ENCODE data around the gene ARID4B. TPM values are rescaled to one million over a fixed set of nuclear protein-coding genes. Genes with fewer than 3 reads are reported as not detected.
"Not testable (repeated sequence)": the region's sequence is repeated elsewhere in the genome, so short reads cannot be mapped to it uniquely, and the experiment has no call there.

ARID4B gene
- total and polyA plus RNA-seq, 2 donors (not counting 1 experiment from before 2014, with no cell fraction given): 15.3 to 42.4 TPM

GRCh38 chr1:235206533-235207208 is 121.3 kb downstream of the ARID4B start:
- Histone ChIP-seq H3K4me1 (ENCODE audit: control insufficient read depth, extremely low read depth, insufficient read depth, low read length) (no peaks in the 10 kb centered on the region), H3K4me3 (replicated peaks in 1 of 4; ENCODE audit: control extremely low read depth in 1 of 4, insufficient read depth in 1 of 4, low read depth in 3 of 4, low read length in 4 of 4) (no peak overlapping the region), H3K9me3 (ENCODE audit: control insufficient read depth, insufficient read depth, low read depth, low read length) (no peaks in the 10 kb centered on the region), H3K27me3 (ENCODE audit: control insufficient read depth, insufficient read depth, low read length) (no peaks in the 10 kb centered on the region), H3K27ac (ENCODE audit: insufficient read depth, low read length) (no peak overlapping the region), H3K36me3 (ENCODE audit: control insufficient read depth, insufficient read depth, low read length) (peaks cover 4% of the 10 kb centered on the region), H2AFZ (ENCODE audit: low read length) (no peak overlapping the region), H3K9ac (ENCODE audit: insufficient read depth, low read length) (no peak overlapping the region), H3K79me2 (ENCODE audit: control insufficient read depth, insufficient read depth, low read length) (no peaks in the 10 kb centered on the region), H4K20me1 (ENCODE audit: control insufficient read depth, extremely low read depth, insufficient read depth, low read length) (no peaks in the 10 kb centered on the region), H3K4me2 (ENCODE audit: extremely low read depth, insufficient read depth, low read length) (no peak overlapping the region)
- TF ChIP-seq EZH2 (IDR thresholded peaks at IDR 0.05; ENCODE audit: low read length, missing control alignments): no peak
- no peak for TF ChIP-seq CTCF (conservative IDR thresholded peaks at IDR 0.05 in 1 of 2, IDR thresholded peaks at IDR 0.05 in 1 of 2; ENCODE audit: low read depth in 1 of 2, low read length in 2 of 2)
- DNase-seq (ENCODE audit: low read depth in 2 of 2): peak in 1 of 2 donors; percentile 55

- H3K27ac ChIP-seq (ENCODE audit: insufficient read depth, low read length): no peak overlapping the region
- H3K36me3 ChIP-seq (ENCODE audit: control insufficient read depth, insufficient read depth, low read length): peaks cover 4% of the 10 kb centered on the region
- no peak overlapping the region for H2AFZ ChIP-seq (ENCODE audit: low read length)
- H3K4me2 ChIP-seq (ENCODE audit: extremely low read depth, insufficient read depth, low read length): no peak overlapping the region
- no peaks in the 10 kb centered on the region for H3K27me3 ChIP-seq (ENCODE audit: control insufficient read depth, insufficient read depth, low read length)
- DNase-seq (ENCODE audit: low read depth in 2 of 2): no peak
- H3K4me1 ChIP-seq (ENCODE audit: control insufficient read depth, extremely low read depth, insufficient read depth, low read length): no peaks in the 10 kb centered on the region
- no peaks in the 10 kb centered on the region for H3K9me3 ChIP-seq (ENCODE audit: control insufficient read depth, insufficient read depth, low read depth, low read length)
- TF ChIP-seq EZH2 (IDR thresholded peaks at IDR 0.05; ENCODE audit: low read length, missing control alignments) (no peak), CTCF (conservative IDR thresholded peaks at IDR 0.05 in 1 of 2, IDR thresholded peaks at IDR 0.05 in 1 of 2; ENCODE audit: low read depth in 1 of 2, low read length in 2 of 2) (no peak)
- no peak overlapping the region for H3K9ac ChIP-seq (ENCODE audit: insufficient read depth, low read length)
- no peaks in the 10 kb centered on the region for H3K79me2 ChIP-seq (ENCODE audit: control insufficient read depth, insufficient read depth, low read length)
- H4K20me1 ChIP-seq (ENCODE audit: control insufficient read depth, extremely low read depth, insufficient read depth, low read length): no peaks in the 10 kb centered on the region
- H3K4me3 ChIP-seq (replicated peaks in 1 of 4; ENCODE audit: control extremely low read depth in 1 of 4, insufficient read depth in 1 of 4, low read depth in 3 of 4, low read length in 4 of 4): no peak overlapping the region
These were observed 122.3 kb downstream of the ARID4B start for GRCh38 chr1:235205687-235206086.

- Histone ChIP-seq H3K4me1 (ENCODE audit: control insufficient read depth, extremely low read depth, insufficient read depth, low read length) (no peaks in the 10 kb centered on the region), H3K9ac (ENCODE audit: insufficient read depth, low read length) (no peak overlapping the region), H3K9me3 (ENCODE audit: control insufficient read depth, insufficient read depth, low read depth, low read length) (no peaks in the 10 kb centered on the region), H3K27ac (ENCODE audit: insufficient read depth, low read length) (no peak overlapping the region), H3K36me3 (ENCODE audit: control insufficient read depth, insufficient read depth, low read length) (peaks cover 4% of the 10 kb centered on the region), H3K4me3 (replicated peaks in 1 of 4; ENCODE audit: control extremely low read depth in 1 of 4, insufficient read depth in 1 of 4, low read depth in 3 of 4, low read length in 4 of 4) (no peak overlapping the region), H2AFZ (ENCODE audit: low read length) (no peak overlapping the region), H3K79me2 (ENCODE audit: control insufficient read depth, insufficient read depth, low read length) (no peaks in the 10 kb centered on the region), H3K4me2 (ENCODE audit: extremely low read depth, insufficient read depth, low read length) (no peak overlapping the region), H4K20me1 (ENCODE audit: control insufficient read depth, extremely low read depth, insufficient read depth, low read length) (no peaks in the 10 kb centered on the region), H3K27me3 (ENCODE audit: control insufficient read depth, insufficient read depth, low read length) (no peaks in the 10 kb centered on the region)
- no peak for TF ChIP-seq EZH2 (IDR thresholded peaks at IDR 0.05; ENCODE audit: low read length, missing control alignments)
- no peak for TF ChIP-seq CTCF (conservative IDR thresholded peaks at IDR 0.05 in 1 of 2, IDR thresholded peaks at IDR 0.05 in 1 of 2; ENCODE audit: low read depth in 1 of 2, low read length in 2 of 2)
- DNase-seq (ENCODE audit: low read depth in 2 of 2): no peak
These were observed 124.6 kb downstream of the ARID4B start for GRCh38 chr1:235203428-235203827.

- H3K79me2 ChIP-seq (ENCODE audit: control insufficient read depth, insufficient read depth, low read length); H4K20me1 ChIP-seq (ENCODE audit: control insufficient read depth, extremely low read depth, insufficient read depth, low read length); DNase-seq (ENCODE audit: low read depth in 2 of 2); H3K4me3 ChIP-seq (replicated peaks in 1 of 4; ENCODE audit: control extremely low read depth in 1 of 4, insufficient read depth in 1 of 4, low read depth in 3 of 4, low read length in 4 of 4); H3K27ac ChIP-seq (ENCODE audit: insufficient read depth, low read length); H2AFZ ChIP-seq (ENCODE audit: low read length); H3K9ac ChIP-seq (ENCODE audit: insufficient read depth, low read length); H3K4me1 ChIP-seq (ENCODE audit: control insufficient read depth, extremely low read depth, insufficient read depth, low read length); H3K9me3 ChIP-seq (ENCODE audit: control insufficient read depth, insufficient read depth, low read depth, low read length); H3K4me2 ChIP-seq (ENCODE audit: extremely low read depth, insufficient read depth, low read length); H3K27me3 ChIP-seq (ENCODE audit: control insufficient read depth, insufficient read depth, low read length); H3K36me3 ChIP-seq (ENCODE audit: control insufficient read depth, insufficient read depth, low read length): not testable (repeated sequence)
These were observed 125.5 kb downstream of the ARID4B start for GRCh38 chr1:235202447-235202846.
